CD4-positive, alpha-beta T cell treated with Interleukin-6 at 100 ng/mL for 8 hours (primary cell): ENCODE results near the gene C9.
A peak's percentile ranks its signal among the peaks of the same experiment; 100 is the strongest.
"Not testable (repeated sequence)": the region's sequence is repeated elsewhere in the genome, so short reads cannot be mapped to it uniquely, and the experiment has no call there.

Experiments used
- DNase-seq: peaks from one replicate; pipeline ENCODE4 v3.0.0-alpha.2; 2020; ENCODE audit warnings: mixed read lengths, low spot score

C9 gene

DNA sequence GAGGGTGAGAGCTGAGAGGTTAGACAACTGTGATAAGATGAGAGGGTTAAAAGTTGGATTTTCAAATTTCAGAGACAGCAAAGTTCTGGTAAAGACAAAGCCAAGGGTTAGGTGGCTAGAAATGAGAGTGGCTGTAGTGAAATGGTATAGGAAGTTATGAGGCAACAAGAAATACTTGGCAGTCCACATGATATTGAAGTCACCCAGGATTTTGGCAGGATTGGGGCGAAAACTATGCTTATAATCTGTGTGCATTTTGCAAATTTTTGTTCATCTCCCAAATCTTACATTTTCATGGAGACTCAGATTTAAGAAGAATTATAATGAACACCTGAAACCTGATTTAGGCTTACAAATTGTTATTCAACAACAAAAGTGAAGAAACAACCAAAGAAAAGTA, 35.6 kb downstream of the C9 start:
- no peak for DNase-seq

DNA sequence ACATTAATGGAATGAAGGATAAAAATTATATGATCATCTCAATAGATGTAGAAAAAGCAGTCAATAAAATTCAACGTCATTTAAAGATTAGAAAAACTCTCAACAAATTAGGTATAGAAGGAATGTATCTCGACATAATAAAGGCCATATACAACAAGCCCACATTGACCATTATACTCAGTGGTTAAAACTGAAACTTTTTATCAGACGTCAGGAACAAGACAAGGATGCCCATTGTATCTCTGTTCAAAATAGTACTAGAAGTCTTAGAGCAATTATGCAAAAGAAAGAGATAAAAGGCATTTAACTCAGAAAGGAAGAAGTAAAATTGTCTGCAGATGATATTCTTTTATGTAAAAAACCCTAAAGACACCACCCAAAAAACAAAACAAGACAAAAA, 40.8 kb downstream of the C9 start:
- DNase-seq, result no peak

DNA sequence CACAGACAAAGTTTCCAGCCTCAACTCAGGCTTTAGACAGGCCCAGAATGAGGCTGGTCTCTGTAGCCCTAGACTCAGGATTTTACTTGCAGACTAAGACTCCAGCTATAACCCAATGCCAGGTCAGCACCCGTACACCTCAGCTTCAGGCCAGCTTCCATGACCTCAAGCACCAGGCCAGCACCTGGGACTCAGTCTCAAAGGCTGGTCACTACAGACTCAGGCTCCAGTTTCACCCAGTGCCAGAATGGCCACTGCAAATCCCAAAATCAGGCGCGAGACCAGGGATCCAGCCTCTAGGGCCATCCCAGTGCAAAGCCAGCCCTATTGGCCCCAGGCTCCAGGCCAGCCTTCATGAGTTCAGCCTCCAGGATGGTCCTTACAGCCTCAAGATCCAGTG, 44.9 kb downstream of the C9 start:
- no peak for DNase-seq

DNA sequence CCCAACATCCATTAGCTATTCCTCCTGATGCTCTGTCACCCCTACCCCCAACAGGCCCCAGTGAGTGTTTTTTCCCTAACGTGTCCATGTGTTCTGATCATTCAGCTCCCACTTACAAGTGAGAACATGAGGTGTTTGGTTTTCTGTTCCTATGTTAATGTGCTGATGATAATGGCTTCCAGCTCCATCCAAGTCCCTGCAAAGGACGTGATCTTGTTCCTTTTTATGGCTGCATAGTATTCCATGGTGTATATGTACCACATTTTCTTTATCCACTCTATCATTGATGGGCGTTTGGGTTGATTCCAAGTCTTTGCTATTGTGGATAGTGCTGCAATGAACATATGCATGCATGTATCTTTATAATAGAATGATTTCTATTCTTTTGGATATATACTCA, 47.8 kb downstream of the C9 start:
- DNase-seq, result not testable (repeated sequence)

DNA sequence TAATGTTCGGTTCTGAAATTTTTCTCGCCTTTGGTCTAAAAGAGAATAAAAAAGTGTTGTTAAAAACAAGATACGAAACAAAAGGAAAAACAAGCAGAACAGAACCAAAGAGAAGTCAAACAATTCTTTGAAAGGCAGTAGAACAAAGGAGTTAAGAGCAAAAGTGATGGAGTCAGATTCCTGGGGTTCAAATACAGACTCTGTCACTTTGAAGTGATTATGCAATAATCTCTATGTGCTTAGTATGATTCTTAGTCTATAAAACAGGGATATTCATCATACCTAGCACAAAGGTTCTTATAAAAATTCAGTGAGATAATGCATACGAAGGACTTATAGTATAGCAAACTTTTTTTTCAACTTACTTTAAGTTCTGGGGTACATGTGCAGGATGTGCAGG, 48.3 kb downstream of the C9 start:
- no peak for DNase-seq

DNA sequence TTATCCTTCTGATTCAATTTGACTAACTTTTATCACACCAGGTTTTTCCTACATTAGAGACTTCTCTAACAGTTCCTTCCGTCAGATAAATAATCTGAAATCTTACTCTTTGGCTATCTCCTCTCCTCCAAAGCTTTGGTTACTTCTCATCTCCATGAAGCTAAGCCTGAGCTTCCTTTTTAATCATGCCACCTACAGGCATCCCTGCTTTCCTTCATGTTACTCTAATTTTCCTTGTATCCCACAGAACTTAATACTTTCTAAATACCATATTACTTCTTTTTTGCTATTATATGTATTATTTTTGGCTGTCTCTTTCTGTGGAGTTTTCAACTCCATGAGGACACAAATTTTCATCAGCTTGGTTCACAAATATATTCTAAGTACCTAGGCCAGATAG, 49.7 kb downstream of the C9 start:
- DNase-seq, result no peak

DNA sequence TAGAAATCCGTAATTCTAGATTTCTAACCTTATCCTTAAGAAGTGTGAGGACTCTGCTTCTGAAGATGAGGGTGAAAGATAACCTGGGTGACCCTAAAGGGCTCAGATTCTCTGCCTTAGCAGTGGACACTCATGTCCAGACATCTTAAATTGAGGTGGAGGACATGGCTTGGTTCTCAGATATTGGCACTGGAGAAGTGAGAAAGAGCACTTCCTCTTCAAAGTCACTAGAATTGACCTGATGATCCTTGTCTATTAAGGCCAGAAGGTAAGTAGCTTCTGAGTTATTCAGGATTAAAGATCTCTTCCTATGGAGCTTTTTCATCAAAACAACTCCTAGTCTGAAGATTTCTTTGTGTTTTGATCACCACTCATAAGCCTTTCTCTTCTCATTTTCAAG, 54.8 kb downstream of the C9 start:
- no peak for DNase-seq

DNA sequence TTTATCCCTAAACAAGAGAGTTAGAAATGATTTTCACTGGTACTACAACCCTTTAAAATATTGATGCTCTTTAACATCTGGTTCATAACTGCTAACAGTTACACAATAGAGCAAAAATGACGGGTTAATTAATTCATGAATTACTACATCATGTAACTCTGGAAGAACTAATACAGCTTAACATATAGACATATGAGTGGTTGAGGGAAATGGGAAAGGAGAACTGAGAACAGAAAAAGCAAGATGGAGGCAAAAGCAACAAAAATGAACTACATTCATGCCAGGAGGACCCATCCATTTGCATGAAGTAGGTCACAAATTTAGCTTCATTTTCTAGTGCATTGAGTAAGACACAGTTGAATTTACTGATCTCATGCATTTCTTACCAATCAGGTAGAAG, 61.8 kb downstream of the C9 start:
- no peak for DNase-seq

DNA sequence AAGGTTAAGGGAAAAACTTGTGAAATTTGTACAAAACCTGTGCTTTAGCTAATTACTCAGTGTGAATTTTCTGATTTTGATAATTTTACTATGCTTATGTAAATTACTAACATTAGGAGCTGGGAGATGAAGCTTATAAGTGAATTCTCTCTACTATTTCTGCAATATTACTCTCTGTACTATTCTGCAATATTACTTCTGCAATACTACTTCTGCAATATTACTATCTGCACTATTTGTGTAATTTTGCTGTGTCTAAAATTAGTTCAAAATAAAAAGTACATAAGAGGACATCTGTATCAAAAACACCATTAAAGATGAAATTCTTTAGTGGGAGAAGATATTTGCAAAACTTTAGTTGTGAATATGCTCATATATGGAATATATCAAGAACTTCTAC, 62.9 kb downstream of the C9 start:
- no peak for DNase-seq

DNA sequence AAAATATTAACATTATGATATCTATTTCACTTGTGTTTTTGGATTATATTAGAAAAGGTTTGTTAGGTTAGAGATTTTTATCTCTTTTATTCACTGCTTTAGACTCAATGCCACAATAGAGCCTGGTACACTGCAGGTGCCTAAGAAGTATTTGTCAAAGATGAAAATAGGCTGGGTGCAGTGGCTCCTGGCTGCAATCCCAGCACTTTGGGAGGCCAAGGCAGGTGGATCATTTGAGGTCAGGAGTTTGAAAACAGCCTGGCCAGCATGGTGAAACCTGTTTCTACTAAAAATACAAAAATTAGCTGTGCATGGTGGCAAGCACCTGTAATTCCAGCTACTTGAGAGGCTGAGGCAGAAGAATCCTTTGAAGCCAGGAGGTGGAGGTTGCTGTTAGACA, 64.3 kb downstream of the C9 start:
- no peak for DNase-seq

DNA sequence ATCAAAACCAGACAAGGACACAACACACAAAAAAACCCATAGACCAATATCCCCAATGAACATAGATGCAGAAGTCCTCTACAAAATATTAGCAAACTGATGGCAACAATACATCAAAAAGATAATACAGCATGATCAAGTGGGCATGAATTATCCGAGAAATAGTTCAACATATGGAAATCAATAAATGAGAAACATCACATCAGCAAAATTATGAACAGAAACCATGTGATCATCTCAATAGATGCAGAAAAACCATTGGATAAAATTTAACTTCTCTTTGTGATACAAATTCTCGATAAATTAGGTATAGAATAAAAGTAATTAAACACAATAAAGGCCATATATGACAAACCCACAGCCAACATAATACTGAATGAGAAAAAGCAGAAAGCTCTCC, 69.6 kb downstream of the C9 start:
- DNase-seq, result no peak

DNA sequence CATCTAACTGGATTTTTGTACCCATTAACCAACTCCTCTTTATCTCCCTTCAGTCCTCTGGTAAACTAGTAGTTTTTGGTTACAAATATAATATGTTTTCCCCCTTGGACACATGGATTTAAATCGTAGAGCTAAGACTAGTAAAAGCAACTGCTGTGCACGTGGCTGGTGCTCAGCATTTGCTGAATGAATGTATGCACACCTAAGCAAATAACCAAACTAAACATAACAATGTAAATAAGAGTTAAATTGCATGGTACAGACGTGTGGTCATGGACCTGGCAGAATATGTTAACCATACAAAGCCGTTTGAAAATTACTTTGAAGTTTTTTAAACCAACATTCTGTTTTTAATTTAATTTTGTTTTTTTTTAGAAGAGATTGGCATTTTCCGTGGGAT, 79.7 kb downstream of the C9 start:
- DNase-seq, result no peak

DNA sequence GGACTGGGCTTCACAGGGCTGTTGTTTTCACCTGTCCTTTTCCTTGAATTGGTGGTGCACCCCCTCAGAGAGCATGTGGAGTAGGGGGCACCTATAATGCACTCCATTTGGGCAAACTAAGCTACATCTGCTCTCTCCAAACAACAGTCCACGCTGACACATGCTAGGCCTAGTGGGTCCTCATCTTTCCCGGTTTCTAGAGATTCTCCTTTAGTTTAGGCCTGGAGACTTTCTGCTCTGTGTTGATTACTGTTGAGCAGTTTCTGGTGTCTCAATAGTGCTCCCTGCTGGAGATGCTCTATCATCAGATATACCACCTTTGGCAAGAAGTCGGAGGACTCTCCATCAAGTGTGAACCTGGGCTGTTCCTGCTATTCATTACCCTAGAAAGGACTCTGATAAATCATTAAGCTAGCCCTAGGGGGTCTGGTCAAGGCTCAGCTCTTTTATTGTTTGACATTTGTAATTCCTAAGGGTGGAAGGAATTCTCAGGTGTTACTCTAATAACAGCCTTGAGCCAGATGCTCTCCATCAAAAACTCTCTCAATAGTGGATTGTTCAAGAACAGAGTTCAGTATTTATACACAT, 81.0 kb downstream of the C9 start:
- peak; percentile 79 for DNase-seq

DNA sequence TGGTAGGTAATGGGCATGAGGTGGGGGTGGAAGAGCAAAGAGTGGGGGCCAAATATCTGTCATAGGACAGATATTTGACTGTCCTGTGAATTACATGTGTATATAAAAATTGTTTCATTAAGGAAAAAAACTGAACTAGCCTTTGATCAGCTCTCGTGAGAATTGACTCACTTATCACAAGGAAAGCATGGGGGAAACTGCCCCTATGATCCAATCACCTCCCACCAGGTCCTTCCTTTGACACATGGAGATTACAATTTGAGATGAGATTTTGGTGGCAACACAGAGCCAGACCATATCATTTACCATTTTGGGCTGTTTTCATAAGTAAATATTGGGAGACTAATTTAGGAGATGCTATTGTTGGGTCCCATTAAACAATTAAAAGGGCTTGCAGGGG, 81.7 kb downstream of the C9 start:
- no peak for DNase-seq

DNA sequence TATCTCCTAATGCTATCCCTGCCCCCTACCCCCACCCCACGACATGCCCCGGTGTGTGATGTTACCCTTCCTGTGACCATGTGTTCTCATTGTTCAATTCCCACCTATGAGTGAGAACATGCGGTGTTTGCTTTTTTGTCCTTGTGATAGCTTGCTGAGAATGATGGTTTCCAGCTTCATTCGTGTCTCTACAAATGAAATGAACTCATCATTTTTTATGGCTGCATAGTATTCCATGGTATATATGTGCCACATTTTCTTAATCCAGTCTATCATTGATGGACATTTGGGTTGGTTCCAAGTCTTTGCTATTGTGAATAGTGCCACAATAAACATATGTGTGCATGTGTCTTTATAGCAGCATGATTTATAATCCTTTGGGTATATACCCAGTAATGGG, 88.4 kb downstream of the C9 start:
- DNase-seq, result not testable (repeated sequence)

DNA sequence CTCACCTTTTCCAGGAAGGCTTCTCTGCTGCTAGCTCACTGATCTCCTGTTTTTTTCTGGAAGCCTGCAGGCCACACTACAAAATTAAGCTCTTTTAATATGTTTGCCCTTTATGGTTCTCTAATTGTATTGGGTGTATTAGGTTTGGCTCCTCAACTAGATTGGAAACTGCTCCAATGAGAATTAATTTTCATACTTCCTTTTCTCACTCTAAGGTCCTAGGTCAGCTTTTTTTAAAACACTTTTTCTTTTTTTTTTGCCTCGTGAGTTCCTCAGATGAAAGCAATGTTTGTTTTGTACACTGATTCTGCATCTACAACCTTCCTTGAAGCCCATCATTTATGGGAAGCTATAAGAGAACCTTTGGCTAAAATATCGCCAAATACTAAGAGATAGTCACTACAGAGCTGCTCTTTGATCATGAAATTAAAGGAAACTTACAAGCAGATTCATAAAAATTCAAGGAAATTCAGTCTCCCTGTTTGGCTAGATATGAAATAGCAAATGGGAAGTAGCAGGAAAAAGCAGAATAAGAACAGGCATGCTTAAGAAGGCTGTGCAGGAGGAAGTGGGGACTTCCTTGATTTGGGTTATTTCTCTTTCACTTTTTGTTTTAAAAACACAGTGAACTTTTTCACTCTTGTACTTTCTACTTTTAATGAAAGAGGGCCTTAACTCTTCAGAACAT, 89.8 kb downstream of the C9 start:
- DNase-seq, result peak; percentile 42

DNA sequence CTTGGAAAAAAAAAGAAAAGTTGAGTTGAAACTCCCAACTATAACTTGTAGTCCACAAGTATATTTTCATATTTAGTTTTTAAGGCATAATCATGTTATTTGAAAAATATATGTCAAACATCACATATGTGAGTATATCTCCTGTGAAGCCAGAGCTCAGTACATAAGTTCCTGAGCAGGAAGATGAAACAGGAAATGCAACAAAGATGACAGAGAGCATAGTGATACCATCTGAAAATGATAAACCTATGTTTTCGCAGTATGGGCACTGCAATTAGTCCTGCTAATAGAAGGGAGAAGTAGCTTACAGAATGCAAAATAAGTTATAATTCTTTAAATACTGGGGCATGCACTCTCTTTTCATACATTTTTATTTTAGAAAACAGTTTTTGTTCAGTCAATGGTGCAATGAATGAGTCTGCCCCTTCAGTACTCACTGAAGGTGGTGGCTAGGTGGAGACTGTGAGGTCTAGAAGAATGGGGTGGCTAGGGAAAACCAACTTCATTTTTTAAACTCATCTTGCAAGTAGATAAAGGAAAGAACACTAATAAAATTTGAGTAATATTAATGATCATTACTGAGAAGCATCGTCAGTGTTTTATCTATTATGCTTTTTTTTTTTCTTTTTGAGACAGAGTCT, 90.9 kb downstream of the C9 start:
- peak; percentile 40 for DNase-seq

DNA sequence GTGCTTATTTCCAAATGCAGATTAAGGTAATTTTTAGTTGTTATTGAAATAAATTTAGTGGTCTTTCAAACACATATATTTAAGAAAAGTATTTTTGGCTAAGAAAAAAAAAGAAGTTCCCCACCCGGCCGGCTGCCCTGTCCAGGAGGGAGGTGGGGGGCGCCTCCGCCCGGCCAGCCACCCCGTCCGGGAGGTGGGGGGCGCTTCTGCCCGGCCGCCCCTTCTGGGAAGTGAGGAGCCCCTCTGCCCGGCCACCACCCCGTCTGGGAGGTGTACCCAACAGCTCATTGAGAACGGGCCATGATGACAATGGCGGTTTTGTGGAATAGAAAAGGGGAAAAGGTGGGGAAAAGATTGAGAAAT, 91.4 kb downstream of the C9 start:
- not testable (repeated sequence) for DNase-seq

DNA sequence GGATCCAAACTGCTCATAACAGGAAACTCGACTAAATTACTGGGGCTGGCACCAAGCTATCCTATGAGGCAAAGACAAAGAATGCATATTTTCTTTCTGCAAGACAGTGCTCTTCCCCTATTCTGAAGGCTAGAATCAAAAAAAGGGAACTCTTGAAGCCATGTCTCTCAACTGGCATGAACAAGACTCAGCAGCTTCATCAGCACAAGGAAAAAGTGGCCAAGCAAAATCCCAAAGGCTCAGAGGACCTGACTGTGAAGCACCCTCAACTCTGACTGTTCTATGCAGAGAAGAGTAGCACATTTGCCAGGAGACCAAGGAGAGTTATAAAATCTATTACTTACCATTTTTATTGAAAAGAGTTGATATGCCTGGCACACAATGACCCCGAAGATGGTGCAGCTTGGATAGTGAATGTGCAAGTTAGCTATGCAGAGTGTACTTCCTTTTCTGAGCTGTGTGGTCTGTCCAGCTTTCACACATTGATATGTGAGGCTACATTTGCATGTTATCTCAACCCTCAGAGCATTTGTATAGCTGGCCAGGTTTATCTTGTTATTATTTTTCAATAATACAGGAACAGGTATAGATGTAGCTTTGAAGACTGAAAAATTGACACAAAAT, 94.0 kb downstream of the C9 start:
- DNase-seq, result peak; percentile 7

DNA sequence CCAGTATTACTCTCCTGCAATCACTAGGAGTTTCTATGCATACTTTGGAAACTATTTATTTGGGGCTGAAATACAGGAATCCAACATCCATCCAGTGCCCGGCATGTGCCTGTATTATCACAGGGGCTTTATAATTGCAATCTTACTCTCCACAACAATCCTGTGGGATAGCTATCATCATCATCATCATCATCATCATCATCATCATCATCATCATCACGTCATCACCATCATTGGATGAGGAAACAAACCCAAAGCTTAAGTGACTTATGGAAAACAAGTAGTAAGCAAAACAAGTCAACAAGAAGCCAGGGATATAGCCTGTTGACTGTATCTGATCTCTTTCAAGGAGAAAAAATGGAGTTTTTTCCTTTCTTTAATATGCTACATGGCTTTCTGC, 97.1 kb downstream of the C9 start:
- DNase-seq, result no peak

DNA sequence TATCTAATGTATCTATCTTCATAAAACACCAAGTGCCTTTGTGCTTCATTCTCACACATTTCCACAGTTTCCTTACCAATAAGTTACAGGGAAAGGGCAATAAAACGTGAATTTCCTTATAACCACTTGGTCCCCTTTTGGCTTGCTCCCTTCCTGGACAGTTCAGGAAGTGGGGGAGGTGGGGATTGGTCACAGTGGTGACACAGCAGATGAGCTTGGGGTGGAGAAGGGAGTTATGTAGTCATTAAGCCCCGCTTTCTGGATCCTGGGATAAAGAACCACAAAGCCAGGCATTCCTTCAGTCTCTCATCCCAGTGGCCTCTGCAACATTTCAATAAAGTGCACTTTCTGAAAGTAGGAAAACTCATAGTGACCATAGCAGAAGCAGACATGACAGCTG, 97.9 kb downstream of the C9 start:
- DNase-seq, result no peak

DNA sequence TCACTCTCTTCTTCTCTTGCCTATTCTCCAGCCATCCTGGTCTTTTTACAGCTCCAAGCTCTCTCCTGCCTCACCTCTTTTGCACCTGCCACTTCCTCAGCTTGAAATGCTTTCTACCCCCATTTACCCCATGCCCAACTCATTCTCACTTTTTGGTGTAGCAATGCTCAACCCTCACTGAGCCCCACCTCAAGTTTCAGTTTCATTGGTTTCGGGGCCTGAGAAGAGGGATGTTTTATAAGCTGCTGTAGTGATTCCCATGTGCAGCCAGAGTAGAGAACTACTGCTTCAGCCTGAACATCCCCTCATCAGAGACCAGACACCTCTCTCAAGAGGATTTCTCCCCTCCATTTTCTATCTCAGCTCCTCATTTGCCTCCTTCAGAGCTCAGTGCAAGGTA, 99.8 kb downstream of the C9 start:
- no peak for DNase-seq

DNA sequence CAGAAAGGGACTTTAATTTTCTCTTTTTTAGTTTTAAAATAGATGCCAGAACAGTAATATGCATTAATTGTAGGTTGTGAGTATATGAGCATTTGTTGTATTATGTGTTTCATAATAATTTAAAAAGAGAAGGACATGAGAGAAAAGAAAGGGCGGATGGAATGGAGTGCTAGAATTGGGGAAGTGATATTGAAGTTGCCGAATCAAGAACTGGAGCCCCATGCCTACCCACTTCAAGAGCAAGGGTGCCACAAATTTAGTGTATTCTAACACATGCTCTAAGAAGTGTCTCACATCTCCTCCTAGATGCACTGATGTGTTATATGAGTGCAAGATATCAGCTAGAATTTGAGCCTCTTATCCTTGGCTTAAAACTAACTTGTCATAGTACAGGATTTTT, 101.3 kb downstream of the C9 start:
- DNase-seq, result no peak

DNA sequence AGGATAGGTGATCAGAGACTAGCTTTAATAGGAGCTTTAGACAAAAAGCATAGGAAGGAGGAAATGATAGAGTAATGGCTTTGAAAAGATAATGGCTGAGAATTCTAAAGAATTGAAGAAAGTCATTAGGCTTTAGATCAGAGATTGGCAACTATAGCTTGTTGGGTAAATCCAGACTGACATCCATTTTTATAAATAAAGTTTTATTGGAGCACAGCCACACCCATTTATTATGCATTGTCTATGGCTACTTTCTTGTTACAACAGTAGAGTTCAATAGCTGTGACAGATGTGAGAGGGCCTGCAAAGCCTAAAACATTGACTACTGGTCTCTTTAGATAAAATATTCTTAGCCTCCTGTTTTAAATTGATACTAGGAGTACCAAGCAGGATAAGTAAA, 104.2 kb downstream of the C9 start:
- DNase-seq, result no peak
